Activated naive CD4-positive, alpha-beta T cell (primary cell): ENCODE results near the gene RNF183.
"Not testable (repeated sequence)": the region's sequence is repeated elsewhere in the genome, so short reads cannot be mapped to it uniquely, and the experiment has no call there.

Experiments used
- DNase-seq, 4 experiments: peaks; one replicate each; lab custom pipeline; 2025; lab: John Stamatoyannopoulos, UW

RNF183 gene

GRCh38 chr9:113316030-113316429, 12.9 kb upstream of the RNF183 start:
- DNase-seq = no peak

- no peak for DNase-seq
These were observed 12.1 kb upstream of the RNF183 start for GRCh38 chr9:113315231-113315630.

- no peak for DNase-seq
These were observed 10.1 kb upstream of the RNF183 start for GRCh38 chr9:113313261-113313660.

- no peak for DNase-seq
These were observed 8.8 kb upstream of the RNF183 start for GRCh38 chr9:113311961-113312360.

GRCh38 chr9:113310538-113310937, 7.4 kb upstream of the RNF183 start:
- no peak for DNase-seq

- DNase-seq = no peak
These were observed 6.1 kb upstream of the RNF183 start for GRCh38 chr9:113309204-113309813.

GRCh38 chr9:113307396-113307975, 4.3 kb upstream of the RNF183 start:
- DNase-seq = no peak

GRCh38 chr9:113306566-113306965, 3.4 kb upstream of the RNF183 start:
- no peak for DNase-seq

- no peak for DNase-seq
These were observed 1.6 kb downstream of the RNF183 start for GRCh38 chr9:113301548-113301947.

GRCh38 chr9:113299800-113300292, 3.3 kb downstream of the RNF183 start:
- DNase-seq = no peak

GRCh38 chr9:113298924-113299770, 4.0 kb downstream of the RNF183 start:
- no peak for DNase-seq

- DNase-seq = no peak
These were observed 4.9 kb downstream of the RNF183 start for GRCh38 chr9:113298311-113298710.

- no peak for DNase-seq
These were observed 6.2 kb downstream of the RNF183 start for GRCh38 chr9:113296796-113297558.

GRCh38 chr9:113296247-113296646, 6.9 kb downstream of the RNF183 start:
- not testable (repeated sequence) for DNase-seq

- DNase-seq = no peak
These were observed 9.8 kb downstream of the RNF183 start for GRCh38 chr9:113293285-113293878.

GRCh38 chr9:113290052-113290607, 13.0 kb downstream of the RNF183 start:
- DNase-seq = no peak

GRCh38 chr9:113289091-113289490, 14.1 kb downstream of the RNF183 start:
- DNase-seq = no peak

- no peak for DNase-seq
These were observed 21.8 kb downstream of the RNF183 start for GRCh38 chr9:113281356-113281755.

GRCh38 chr9:113278840-113279239, 24.3 kb downstream of the RNF183 start:
- no peak for DNase-seq

GRCh38 chr9:113275157-113276131, 27.7 kb downstream of the RNF183 start, which contains the start of the genes CDC26 and PRPF4:
CDC26 (minus strand) TSS chr9:113275572; CDS start chr9:113272507, 3,065 bp downstream.
PRPF4 (plus strand) TSS chr9:113275658; CDS start chr9:113275744, 86 bp downstream.
- peak; percentile 85 to 90 (median 88) for DNase-seq
